ENCODE data around the gene CIT.

The CIT gene

DNA sequence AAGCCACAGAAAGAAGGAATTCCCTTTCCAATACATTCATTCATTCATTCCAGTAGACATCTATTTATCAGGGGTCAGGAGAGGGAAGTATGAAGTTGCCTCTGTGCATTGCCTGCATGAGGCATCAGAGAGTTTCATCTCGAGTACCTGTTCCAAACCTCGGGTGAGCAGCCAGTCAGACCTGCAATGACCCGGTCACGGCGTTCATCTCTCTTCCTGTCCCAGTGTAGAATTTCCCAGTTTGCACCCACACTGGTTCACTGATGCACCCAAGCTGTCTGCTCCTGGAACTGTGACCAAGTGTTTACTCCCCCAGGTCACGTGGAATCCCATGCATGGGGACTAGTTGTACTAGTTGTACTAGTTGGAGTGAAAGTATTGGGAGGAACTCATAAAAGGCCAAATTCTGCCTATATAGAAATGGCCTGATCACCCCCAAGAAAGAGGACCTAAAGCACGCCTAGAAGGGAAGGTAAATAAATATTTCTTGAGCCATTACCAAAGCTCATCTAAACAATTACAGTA lies 231.5 kb downstream of the CIT start:
- Mint-ChIP-seq H3K27ac (no peak overlapping the region), H3K9me3 (no peaks in the 10 kb centered on the region), H3K36me3 (ENCODE audit: low read depth) (no peaks in the 10 kb centered on the region), H3K27me3 (peaks cover 8% of the 10 kb centered on the region), H3K4me1 (no peaks in the 10 kb centered on the region), H3K4me3 (no peak overlapping the region)
- no peak for ATAC-seq
- no peak for DNase-seq

GRCh38 chr12:119644930-119645329 lies 232.2 kb downstream of the CIT start:
- DNase-seq (no peak), ATAC-seq (no peak)
- H3K36me3 Mint-ChIP-seq (ENCODE audit: low read depth) = no peaks in the 10 kb centered on the region
- no peaks in the 10 kb centered on the region for H3K9me3 Mint-ChIP-seq
- no peak overlapping the region for H3K4me3 Mint-ChIP-seq
- no peaks in the 10 kb centered on the region for H3K4me1 Mint-ChIP-seq
- H3K27me3 Mint-ChIP-seq = peaks cover 8% of the 10 kb centered on the region
- no peak overlapping the region for H3K27ac Mint-ChIP-seq

DNA sequence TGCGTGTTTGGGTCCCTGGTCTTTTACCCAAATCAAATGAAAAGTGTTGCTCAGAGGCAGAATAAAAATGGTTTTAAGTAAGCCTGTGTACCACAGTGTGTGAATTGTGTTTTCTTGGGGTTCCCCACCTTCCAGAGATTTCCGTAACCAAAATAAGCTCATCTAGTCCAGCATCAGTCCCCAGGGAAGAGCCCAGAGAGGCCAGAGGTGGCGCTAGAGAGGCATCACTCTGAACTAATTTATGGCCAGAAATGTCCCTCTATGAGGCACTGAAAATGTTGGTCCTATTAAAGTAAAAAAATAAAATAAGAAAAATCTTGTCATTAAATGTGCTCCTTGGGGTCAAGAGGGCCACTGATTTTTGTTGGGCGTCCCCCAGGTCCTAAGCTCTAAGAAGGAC lies 234.1 kb downstream of the CIT start:
- Mint-ChIP-seq H3K9me3 (no peaks in the 10 kb centered on the region), H3K36me3 (ENCODE audit: low read depth) (no peaks in the 10 kb centered on the region), H3K4me3 (no peak overlapping the region), H3K4me1 (no peaks in the 10 kb centered on the region), H3K27me3 (peaks cover 6% of the 10 kb centered on the region), H3K27ac (no peak overlapping the region)
- ATAC-seq (no peak), DNase-seq (no peak)

Data from activated naive CD8-positive, alpha-beta T cell treated with anti-CD3 and anti-CD28 coated beads, Interleukin-2, amount 50 U/mL, for 24 hours (primary cell).